Left lung (tissue), 10 donors: ENCODE results near the gene MACROD2. TPM values are rescaled to one million over a fixed set of nuclear protein-coding genes. Genes with fewer than 3 reads are reported as not detected.

ENCODE experiments used
- ATAC-seq: fragments of 200-7000 bp; cut with Tn5 transposase; one replicate; pipeline ENCODE4 v1.9.1; 2020; ENCODE audit warnings: moderate library complexity
- DNase-seq, 4 donors: peaks; one replicate each; pipeline ENCODE4 v3.0.0-alpha.2; 2013 to 2020
- H3K27ac ChIP-seq, 2 donors: fragments of 200-600 bp; sonication (generic) in 1 of 2; one replicate each; pipeline versions ENCODE4 v1.5.0 to v1.8.0; 2020 to 2021
- H3K27me3 ChIP-seq, 2 donors: fragments of 200-600 bp; sonication (generic) in 1 of 2; one replicate each; pipeline versions ENCODE4 v1.5.0 to v1.8.0; 2020 to 2021
- H3K36me3 ChIP-seq, 2 donors: fragments of 200-600 bp; sonication (generic) in 1 of 2; one replicate each; pipeline versions ENCODE4 v1.5.0 to v1.8.0; 2020 to 2021
- H3K4me1 ChIP-seq, 2 donors: fragments of 200-600 bp; one replicate each; pipeline ENCODE4 v1.8.0; 2021
- H3K4me3 ChIP-seq, 2 donors: fragments of 200-600 bp; sonication (generic) in 1 of 2; one replicate each; pipeline versions ENCODE4 v1.5.0 to v1.8.0; 2020 to 2021; ENCODE audit warnings: mild to moderate bottlenecking in 1 of 2
- H3K9me3 ChIP-seq, 2 donors: fragments of 200-600 bp; sonication (generic) in 1 of 2; one replicate each; pipeline versions ENCODE4 v1.5.0 to v1.8.0; 2020 to 2021
- intact Hi-C, 2 donors: fragments of 100-400 bp; cut with DNase I; formaldehyde crosslinking; loops; one replicate each; pipeline versions ENCODE4 v1.11.2 to v1.14.2; 2022
- polyA plus RNA-seq, 6 donors: library from polyadenylated mRNA; unstranded; fragments of 120-200 nt; gene quantifications; one replicate each; pipeline ENCODE4 v1.2.1, GENCODE V29; 2013; ENCODE audit not compliant: insufficient read length in 6 of 6
- total RNA-seq, 2 donors: library from RNA; stranded (reverse); fragmentation: NEBNext Ultra II Directional; extraction: Animal tissue kit (Norgen Biotek cat#: 25700); gene quantifications; one replicate each; pipeline ENCODE4 v1.2.1, GENCODE V29; 2021
- TF ChIP-seq, protein P1 (sequence below), 2 donors: fragments of 200-600 bp; sonication (generic) in 1 of 2; IDR thresholded peaks; one replicate each; pipeline versions ENCODE4 v1.5.0 to v1.8.0; 2021; ENCODE audit warnings: antibody characterized with exemption in 2 of 2
- donor health status: DM: no; HTN: yes; CAD: no.
- donor health status: DM: no; HTN: no; CAD: no.

MACROD2 gene
- total and polyA plus RNA-seq, 8 donors = 6.1 to 23.6 (median 8.9) TPM

DNA sequence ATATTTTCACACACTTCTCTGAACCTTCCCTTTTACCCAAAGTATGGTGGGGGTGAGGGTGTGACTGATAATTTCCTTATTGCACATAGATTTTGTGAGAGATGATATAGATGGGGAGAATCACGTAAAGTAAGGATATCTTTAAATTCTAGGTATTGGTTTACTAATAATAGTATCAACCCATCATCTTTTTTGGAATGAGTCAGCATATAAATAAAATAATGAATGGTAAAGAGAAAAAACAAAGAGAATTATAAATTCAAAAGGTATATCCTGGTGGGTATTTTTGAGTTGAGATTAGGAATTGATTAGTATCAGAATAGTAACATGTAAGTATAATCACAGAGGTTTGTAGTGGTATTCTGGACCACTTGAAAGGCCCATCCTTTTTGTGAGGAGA lies 56.1 kb downstream of the MACROD2 start:
- DNase-seq (no peak), ATAC-seq (no peak)
- TF ChIP-seq, protein P1, sequence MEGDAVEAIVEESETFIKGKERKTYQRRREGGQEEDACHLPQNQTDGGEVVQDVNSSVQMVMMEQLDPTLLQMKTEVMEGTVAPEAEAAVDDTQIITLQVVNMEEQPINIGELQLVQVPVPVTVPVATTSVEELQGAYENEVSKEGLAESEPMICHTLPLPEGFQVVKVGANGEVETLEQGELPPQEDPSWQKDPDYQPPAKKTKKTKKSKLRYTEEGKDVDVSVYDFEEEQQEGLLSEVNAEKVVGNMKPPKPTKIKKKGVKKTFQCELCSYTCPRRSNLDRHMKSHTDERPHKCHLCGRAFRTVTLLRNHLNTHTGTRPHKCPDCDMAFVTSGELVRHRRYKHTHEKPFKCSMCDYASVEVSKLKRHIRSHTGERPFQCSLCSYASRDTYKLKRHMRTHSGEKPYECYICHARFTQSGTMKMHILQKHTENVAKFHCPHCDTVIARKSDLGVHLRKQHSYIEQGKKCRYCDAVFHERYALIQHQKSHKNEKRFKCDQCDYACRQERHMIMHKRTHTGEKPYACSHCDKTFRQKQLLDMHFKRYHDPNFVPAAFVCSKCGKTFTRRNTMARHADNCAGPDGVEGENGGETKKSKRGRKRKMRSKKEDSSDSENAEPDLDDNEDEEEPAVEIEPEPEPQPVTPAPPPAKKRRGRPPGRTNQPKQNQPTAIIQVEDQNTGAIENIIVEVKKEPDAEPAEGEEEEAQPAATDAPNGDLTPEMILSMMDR (IDR thresholded peaks at IDR 0.05) = no peak
- H3K27ac ChIP-seq = no peak overlapping the region
- H3K27me3 ChIP-seq = no peaks in the 10 kb centered on the region
- H3K4me1 ChIP-seq = no peaks in the 10 kb centered on the region
- no peaks in the 10 kb centered on the region for H3K9me3 ChIP-seq
- intact Hi-C loops = loop anchor here in 1 of 2 donors (10.0 kb wide), 1 partner anchor 227 kb away; no protein-coding TSS in a partner anchor
- H3K4me3 ChIP-seq = no peak overlapping the region
- no peaks in the 10 kb centered on the region for H3K36me3 ChIP-seq

GRCh38 chr20:14055127-14055742 lies 59.9 kb downstream of the MACROD2 start:
- no peaks in the 10 kb centered on the region for H3K36me3 ChIP-seq
- H3K9me3 ChIP-seq = no peaks in the 10 kb centered on the region
- H3K27ac ChIP-seq = no peak overlapping the region
- ATAC-seq (peak; percentile 80), DNase-seq (peak in 2 of 4 donors; percentile 42 to 73)
- TF ChIP-seq, protein P1 (IDR thresholded peaks at IDR 0.05) = peak; percentile 43 to 48
- no peaks in the 10 kb centered on the region for H3K4me1 ChIP-seq
- no peak overlapping the region for H3K4me3 ChIP-seq
- intact Hi-C loops = loop anchor here in 1 of 2 donors (10.0 kb wide), 1 partner anchor 230 kb away; no protein-coding TSS in a partner anchor
- no peaks in the 10 kb centered on the region for H3K27me3 ChIP-seq

DNA sequence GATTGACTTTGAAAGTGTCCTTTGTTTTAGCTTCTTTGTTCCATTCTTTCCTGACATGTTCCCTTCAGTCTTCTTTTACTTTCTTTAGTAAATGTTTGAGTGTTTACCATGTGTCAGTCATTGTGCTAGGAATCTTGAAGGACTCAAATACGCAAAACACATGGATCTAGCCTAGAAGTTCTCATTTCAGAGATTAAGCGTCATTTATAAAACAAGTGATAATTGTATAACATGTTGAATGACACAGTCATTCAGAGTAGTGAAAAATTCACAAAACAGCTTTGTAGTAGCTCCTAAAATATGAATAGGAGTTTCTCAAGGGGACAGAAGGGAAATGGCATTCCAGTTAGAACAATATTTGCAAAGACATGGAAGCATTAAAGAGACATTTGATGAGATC lies 66.9 kb downstream of the MACROD2 start:
- no peak overlapping the region for H3K4me3 ChIP-seq
- H3K9me3 ChIP-seq = no peaks in the 10 kb centered on the region
- no peak overlapping the region for H3K27ac ChIP-seq
- intact Hi-C loops = no loop called here
- no peak for ATAC-seq
- no peaks in the 10 kb centered on the region for H3K4me1 ChIP-seq
- H3K36me3 ChIP-seq = no peaks in the 10 kb centered on the region
- H3K27me3 ChIP-seq = no peaks in the 10 kb centered on the region
- DNase-seq = no peak
- TF ChIP-seq, protein P1 (IDR thresholded peaks at IDR 0.05) = no peak

GRCh38 chr20:14062786-14063185 lies 67.5 kb downstream of the MACROD2 start:
- Histone ChIP-seq H3K27me3 (no peaks in the 10 kb centered on the region), H3K27ac (no peak overlapping the region), H3K4me1 (no peaks in the 10 kb centered on the region), H3K36me3 (no peaks in the 10 kb centered on the region), H3K4me3 (no peak overlapping the region), H3K9me3 (no peaks in the 10 kb centered on the region)
- TF ChIP-seq, protein P1 (IDR thresholded peaks at IDR 0.05) = no peak
- ATAC-seq = peak; percentile 53
- no peak for DNase-seq
- intact Hi-C loops = no loop called here

DNA sequence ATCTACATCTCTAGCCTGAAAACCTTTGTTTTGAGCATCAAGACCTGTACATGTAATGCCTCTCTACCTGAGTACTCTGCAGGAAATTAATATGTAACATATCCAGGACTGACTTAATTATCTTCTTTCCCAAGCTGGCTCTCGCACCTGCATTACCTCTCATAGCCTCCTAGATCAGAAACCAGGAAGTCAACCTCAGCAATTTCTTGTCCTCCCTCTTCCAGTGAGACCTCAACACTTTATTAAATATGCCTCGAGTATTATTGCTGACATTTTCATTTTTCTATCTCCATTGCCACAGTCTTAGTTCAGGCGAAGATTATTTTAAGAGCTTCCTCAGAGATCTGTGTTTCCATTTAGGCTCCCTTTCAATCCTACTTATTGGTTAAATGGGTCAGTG lies 69.0 kb downstream of the MACROD2 start:
- TF ChIP-seq, protein P1 (IDR thresholded peaks at IDR 0.05) = no peak
- no peak overlapping the region for H3K27ac ChIP-seq
- no peaks in the 10 kb centered on the region for H3K27me3 ChIP-seq
- intact Hi-C loops = no loop called here
- no peaks in the 10 kb centered on the region for H3K36me3 ChIP-seq
- DNase-seq (no peak), ATAC-seq (no peak)
- H3K9me3 ChIP-seq = no peaks in the 10 kb centered on the region
- H3K4me1 ChIP-seq = no peaks in the 10 kb centered on the region
- H3K4me3 ChIP-seq = no peak overlapping the region
